Loucy (cell line): ENCODE measurements around the gene LYPD4.

Source experiments
- H2AFZ ChIP-seq: fragments of 200-600 bp; sonication (generic); 2 replicates; pipeline ENCODE4 v1.6.0; 2016; ENCODE audit warnings: antibody characterized with exemption, mild to moderate bottlenecking, low read length, moderate library complexity
- H3F3A ChIP-seq: fragments of 200-600 bp; 2 replicates; pipeline ENCODE4 v1.6.0; 2016; ENCODE audit warnings: antibody characterized with exemption, low read depth, mild to moderate bottlenecking
- H3K27me3 ChIP-seq: fragments of 200-600 bp; sonication (generic); 2 replicates; pipeline ENCODE4 v1.6.1; 2014; ENCODE audit warnings: low read length, mild to moderate bottlenecking; ENCODE audit not compliant: insufficient read depth, poor library complexity, severe bottlenecking
- H3K36me3 ChIP-seq: fragments of 200-600 bp; sonication (generic); 2 replicates; pipeline ENCODE4 v1.6.1; 2016; ENCODE audit warnings: low read length; ENCODE audit not compliant: insufficient read depth
- H3K4me1 ChIP-seq: fragments of 200-600 bp; sonication (generic); 2 replicates; pipeline ENCODE4 v1.5.1; 2014; ENCODE audit warnings: low read length, mild to moderate bottlenecking; ENCODE audit not compliant: insufficient read depth, poor library complexity, severe bottlenecking
- H3K4me2 ChIP-seq: fragments of 200-600 bp; sonication (generic); 2 replicates; pipeline ENCODE4 v1.6.0; 2014; ENCODE audit warnings: antibody characterized with exemption, low read length, low read depth, mild to moderate bottlenecking; ENCODE audit not compliant: poor library complexity, severe bottlenecking
- H3K4me3 ChIP-seq: fragments of 200-600 bp; sonication (generic); 2 replicates; pipeline ENCODE4 v1.5.1; 2014; ENCODE audit warnings: low read length, mild to moderate bottlenecking, mixed read lengths; ENCODE audit not compliant: poor library complexity, severe bottlenecking
- H3K79me2 ChIP-seq: fragments of 200-600 bp; sonication (generic); 2 replicates; pipeline ENCODE4 v1.6.1; 2014; ENCODE audit warnings: low read length; ENCODE audit not compliant: insufficient read depth
- H3K9ac ChIP-seq: fragments of 200-600 bp; sonication (generic); 2 replicates; pipeline ENCODE4 v1.6.0; 2014; ENCODE audit warnings: mild to moderate bottlenecking, low read depth, low read length, moderate library complexity; ENCODE audit not compliant: poor library complexity, severe bottlenecking
- H3K9me2 ChIP-seq: fragments of 200-600 bp; sonication (generic); replicated peaks from 2 replicates; pipeline ENCODE4 v1.6.1; 2016; ENCODE audit warnings: low read depth, low read length, mixed read lengths
- H3K9me3 ChIP-seq: fragments of 200-600 bp; sonication (generic); 2 replicates; pipeline ENCODE4 v1.6.1; 2014; ENCODE audit warnings: mild to moderate bottlenecking, antibody characterized with exemption, low read length, low read depth; ENCODE audit not compliant: insufficient read depth
- H4K20me1 ChIP-seq: fragments of 200-600 bp; sonication (generic); 2 replicates; pipeline ENCODE4 v1.6.0; 2014; ENCODE audit warnings: antibody characterized with exemption, low read length, mild to moderate bottlenecking; ENCODE audit not compliant: insufficient read depth, poor library complexity, severe bottlenecking
- CTCF ChIP-seq: fragments of 200-600 bp; sonication (generic); conservative IDR thresholded peaks from 2 replicates; pipeline ENCODE4 v1.5.1; 2014; ENCODE audit warnings: mild to moderate bottlenecking, antibody characterized with exemption, low read length
- EZH2phosphoT487 ChIP-seq: fragments of 200-600 bp; IDR thresholded peaks from 2 replicates; pipeline ENCODE4 v1.6.1; 2018; ENCODE audit warnings: antibody characterized with exemption, mild to moderate bottlenecking, moderate library complexity, borderline replicate concordance

LYPD4 gene

DNA sequence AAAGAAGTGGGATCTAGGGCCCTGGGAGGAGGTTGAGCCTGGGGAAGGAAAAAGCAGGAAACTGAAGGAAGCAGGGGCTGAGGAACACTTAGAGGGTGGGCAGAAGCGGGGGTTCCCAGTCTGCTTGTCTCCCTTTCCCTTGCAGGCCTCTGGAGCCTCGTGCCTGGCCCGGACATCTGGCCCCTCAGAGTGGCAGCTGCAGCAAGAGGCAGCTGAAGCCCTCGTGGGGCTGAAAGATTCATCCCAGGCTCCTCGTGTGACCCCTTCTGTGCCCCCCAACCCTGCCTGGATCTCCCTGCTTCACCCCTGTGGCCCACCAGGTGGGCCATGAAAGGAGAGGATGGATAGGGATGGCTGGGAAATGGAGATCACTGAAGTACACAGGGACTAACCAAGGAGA lies 5.9 kb upstream of the LYPD4 start:
- H2AFZ ChIP-seq, result no peak overlapping the region
- no peaks in the 10 kb centered on the region for H3K36me3 ChIP-seq
- H3K9ac ChIP-seq, result no peak overlapping the region
- no peak overlapping the region for H3K4me2 ChIP-seq
- no peaks in the 10 kb centered on the region for H4K20me1 ChIP-seq
- H3K9me3 ChIP-seq, result no peaks in the 10 kb centered on the region
- H3K27me3 ChIP-seq, result no peaks in the 10 kb centered on the region
- no peaks in the 10 kb centered on the region for H3K4me1 ChIP-seq
- H3K4me3 ChIP-seq, result no peak overlapping the region
- H3K9me2 ChIP-seq, result no peaks in the 10 kb centered on the region
- no peaks in the 10 kb centered on the region for H3K79me2 ChIP-seq
- TF ChIP-seq EZH2phosphoT487, result no peak
- no peak for TF ChIP-seq CTCF
- no peaks in the 10 kb centered on the region for H3F3A ChIP-seq

DNA sequence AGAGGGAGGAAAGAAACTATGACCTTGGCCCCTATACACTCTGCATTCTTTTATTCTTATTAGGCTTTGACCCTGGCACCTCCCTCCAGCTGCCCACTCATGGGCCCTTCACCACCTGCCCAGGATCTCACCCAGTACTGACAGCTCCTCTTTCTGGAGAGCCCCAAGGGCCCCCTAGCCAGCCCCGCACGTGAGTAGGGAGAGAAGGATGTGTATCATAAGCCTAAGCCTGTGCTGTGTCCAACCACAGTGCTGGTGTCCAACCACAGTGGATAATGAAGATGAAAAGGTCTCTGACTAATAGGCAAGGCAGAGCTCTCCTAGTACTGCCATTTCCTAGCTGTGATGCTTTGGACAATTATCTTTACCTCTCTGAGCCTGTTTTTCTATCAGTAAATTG lies 4.6 kb upstream of the LYPD4 start:
- no peaks in the 10 kb centered on the region for H4K20me1 ChIP-seq
- H3K4me1 ChIP-seq, result no peaks in the 10 kb centered on the region
- H3K79me2 ChIP-seq, result no peaks in the 10 kb centered on the region
- no peaks in the 10 kb centered on the region for H3K9me3 ChIP-seq
- no peaks in the 10 kb centered on the region for H3K27me3 ChIP-seq
- no peaks in the 10 kb centered on the region for H3K9me2 ChIP-seq
- no peak for TF ChIP-seq CTCF
- no peak overlapping the region for H3K4me2 ChIP-seq
- H3K36me3 ChIP-seq, result no peaks in the 10 kb centered on the region
- no peaks in the 10 kb centered on the region for H3F3A ChIP-seq
- H2AFZ ChIP-seq, result no peak overlapping the region
- H3K4me3 ChIP-seq, result no peak overlapping the region
- no peak overlapping the region for H3K9ac ChIP-seq

DNA sequence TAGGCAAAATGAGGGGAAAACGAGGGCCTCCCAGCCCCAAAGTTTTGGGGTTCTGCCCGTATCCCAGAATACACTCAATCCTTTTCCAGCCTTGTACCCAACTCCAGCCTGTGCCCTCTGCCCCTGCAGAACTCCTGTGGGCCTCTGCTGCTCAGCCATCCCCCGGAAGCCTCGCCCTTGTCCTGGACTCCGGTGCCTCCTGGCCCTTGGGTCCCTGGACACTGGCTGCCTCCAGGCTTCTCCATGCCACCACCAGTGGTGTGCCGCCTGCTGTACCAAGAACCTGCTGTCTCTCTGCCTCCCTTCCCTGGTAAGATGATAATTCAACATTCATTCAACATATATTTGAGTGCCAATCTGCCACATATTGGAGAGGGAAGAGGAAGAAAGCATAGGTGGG lies 4.2 kb upstream of the LYPD4 start:
- no peak overlapping the region for H3K4me2 ChIP-seq
- no peak overlapping the region for H2AFZ ChIP-seq
- H4K20me1 ChIP-seq, result no peaks in the 10 kb centered on the region
- no peaks in the 10 kb centered on the region for H3K9me2 ChIP-seq
- H3F3A ChIP-seq, result no peaks in the 10 kb centered on the region
- H3K4me1 ChIP-seq, result no peaks in the 10 kb centered on the region
- no peaks in the 10 kb centered on the region for H3K9me3 ChIP-seq
- H3K79me2 ChIP-seq, result no peaks in the 10 kb centered on the region
- no peak for TF ChIP-seq CTCF
- no peak for TF ChIP-seq EZH2phosphoT487
- H3K4me3 ChIP-seq, result no peak overlapping the region
- no peak overlapping the region for H3K9ac ChIP-seq
- no peaks in the 10 kb centered on the region for H3K27me3 ChIP-seq
- H3K36me3 ChIP-seq, result no peaks in the 10 kb centered on the region
